Measurements from ENCODE around the gene COLGALT1.
A peak's percentile ranks its signal among the peaks of the same experiment; 100 is the strongest.
"Not testable (repeated sequence)": the region's sequence is repeated elsewhere in the genome, so short reads cannot be mapped to it uniquely, and the experiment has no call there.

Gene COLGALT1

GRCh38 chr19:17555480-17555928 is at the start of gene COLGALT1:
Gene COLGALT1, plus strand, starts transcription at chr19:17555649. Its CDS starts 65 bp downstream, at chr19:17555714.
- peak; percentile 64 for DNase-seq (ENCODE audit: low read depth, low spot score)
- peak within 1 kb of the TSS; percentile 56 for H3K27ac ChIP-seq

GRCh38 chr19:17506745-17507144 is 48.7 kb upstream of the COLGALT1 start:
- peak overlapping the region; percentile 98 for H3K27ac ChIP-seq
- no peak for DNase-seq (ENCODE audit: low read depth, low spot score)

- H3K27ac ChIP-seq, result peak overlapping the region; percentile 98
- DNase-seq (ENCODE audit: low read depth, low spot score), result not testable (repeated sequence)
Observed at GRCh38 chr19:17508558-17508933, 46.9 kb upstream of the COLGALT1 start.

GRCh38 chr19:17510220-17510993 is 45.0 kb upstream of the COLGALT1 start:
- H3K27ac ChIP-seq, result peak overlapping the region; percentile 98
- no peak for DNase-seq (ENCODE audit: low read depth, low spot score)

- no peak for DNase-seq (ENCODE audit: low read depth, low spot score)
- H3K27ac ChIP-seq, result peak overlapping the region; percentile 98
Observed at GRCh38 chr19:17511724-17512573, 43.5 kb upstream of the COLGALT1 start.

GRCh38 chr19:17512574-17512939 is 42.9 kb upstream of the COLGALT1 start:
- no peak for DNase-seq (ENCODE audit: low read depth, low spot score)
- H3K27ac ChIP-seq, result peak overlapping the region; percentile 98

- no peak overlapping the region for H3K27ac ChIP-seq
- DNase-seq (ENCODE audit: low read depth, low spot score), result no peak
Observed at GRCh38 chr19:17515408-17516149, 39.9 kb upstream of the COLGALT1 start.

GRCh38 chr19:17517898-17518297 is 37.6 kb upstream of the COLGALT1 start:
- no peak for DNase-seq (ENCODE audit: low read depth, low spot score)
- H3K27ac ChIP-seq, result no peak overlapping the region

- not testable (repeated sequence) for DNase-seq (ENCODE audit: low read depth, low spot score); H3K27ac ChIP-seq
Observed at GRCh38 chr19:17518654-17519053, 36.8 kb upstream of the COLGALT1 start.

GRCh38 chr19:17519967-17520366 is 35.5 kb upstream of the COLGALT1 start:
- H3K27ac ChIP-seq, result no peak overlapping the region
- no peak for DNase-seq (ENCODE audit: low read depth, low spot score)

GRCh38 chr19:17520865-17521264 is 34.6 kb upstream of the COLGALT1 start:
- no peak for DNase-seq (ENCODE audit: low read depth, low spot score)
- H3K27ac ChIP-seq, result no peak overlapping the region

- DNase-seq (ENCODE audit: low read depth, low spot score), result no peak
- H3K27ac ChIP-seq, result no peak overlapping the region
Observed at GRCh38 chr19:17522988-17523872, 32.2 kb upstream of the COLGALT1 start.

- H3K27ac ChIP-seq, result no peak overlapping the region
- no peak for DNase-seq (ENCODE audit: low read depth, low spot score)
Observed at GRCh38 chr19:17524651-17525050, 30.8 kb upstream of the COLGALT1 start.

GRCh38 chr19:17525141-17525540 is 30.3 kb upstream of the COLGALT1 start:
- no peak overlapping the region for H3K27ac ChIP-seq
- no peak for DNase-seq (ENCODE audit: low read depth, low spot score)

- no peak for DNase-seq (ENCODE audit: low read depth, low spot score)
- no peak overlapping the region for H3K27ac ChIP-seq
Observed at GRCh38 chr19:17526922-17527321, 28.5 kb upstream of the COLGALT1 start.

- no peak for DNase-seq (ENCODE audit: low read depth, low spot score)
- H3K27ac ChIP-seq, result no peak overlapping the region
Observed at GRCh38 chr19:17527326-17527725, 28.1 kb upstream of the COLGALT1 start.

GRCh38 chr19:17528610-17529009 is 26.8 kb upstream of the COLGALT1 start:
- no peak for DNase-seq (ENCODE audit: low read depth, low spot score)

GRCh38 chr19:17529239-17530158 is 25.9 kb upstream of the COLGALT1 start:
- H3K27ac ChIP-seq, result no peak overlapping the region
- DNase-seq (ENCODE audit: low read depth, low spot score), result no peak

More at GRCh38 chr19:17528610-17529009, 26.8 kb upstream of the COLGALT1 start:
- H3K27ac ChIP-seq, result no peak overlapping the region

- H3K27ac ChIP-seq, result no peak overlapping the region
- no peak for DNase-seq (ENCODE audit: low read depth, low spot score)
Observed at GRCh38 chr19:17530586-17530985, 24.9 kb upstream of the COLGALT1 start.

Data from epithelial cell of prostate (primary cell).